HFFc6 (cell line): ENCODE results near the gene ARL13B. TPM values are rescaled to one million over a fixed set of nuclear protein-coding genes. Genes with fewer than 3 reads are reported as not detected.
"Not testable (repeated sequence)": the region's sequence is repeated elsewhere in the genome, so short reads cannot be mapped to it uniquely, and the experiment has no call there.

Experiments
- DNase-seq: peaks from one replicate; pipeline ENCODE4 v3.0.0-alpha.2; 2018
- H3K27ac Mint-ChIP-seq: 2 replicates; pipeline ENCODE4 v1.8.0; 2020; ENCODE audit warnings: mild to moderate bottlenecking, mixed read lengths
- H3K27me3 Mint-ChIP-seq: 2 replicates; pipeline ENCODE4 v1.8.0; 2021; ENCODE audit warnings: mild to moderate bottlenecking, moderate library complexity, mixed read lengths; ENCODE audit not compliant: insufficient read depth
- H3K36me3 Mint-ChIP-seq: 2 replicates; pipeline ENCODE4 v1.8.0; 2021; ENCODE audit warnings: low read depth, mixed read lengths
- H3K4me1 Mint-ChIP-seq: 2 replicates; pipeline ENCODE4 v1.8.0; 2020; ENCODE audit warnings: low read depth, mixed read lengths
- H3K4me3 Mint-ChIP-seq: 2 replicates; pipeline ENCODE4 v1.8.0; 2020; ENCODE audit warnings: mild to moderate bottlenecking, moderate library complexity, mixed read lengths
- H3K9me3 Mint-ChIP-seq: 2 replicates; pipeline ENCODE4 v1.8.0; 2020; ENCODE audit warnings: mild to moderate bottlenecking, mixed read lengths
- total RNA-seq, 6 experiments: library from RNA; stranded (reverse); fragmentation: NEBNext Ultra II Directional; extraction: Animal tissue kit (Norgen Biotek cat#: 25700); gene quantifications; 2 replicates in 1 of 6; 3 replicates in 5 of 6; pipeline ENCODE4 v1.2.3, GENCODE V29; 2021
- TF ChIP-seq, protein P1 (sequence below): fragments of 200-600 bp; sonication (generic); IDR thresholded peaks from 2 replicates; pipeline ENCODE4 v1.5.0; 2021; ENCODE audit warnings: antibody characterized with exemption, mild to moderate bottlenecking

Gene ARL13B
- total RNA-seq, 6 experiments from 2014 or later: 5.0 to 10.6 (median 8.5) TPM

DNA sequence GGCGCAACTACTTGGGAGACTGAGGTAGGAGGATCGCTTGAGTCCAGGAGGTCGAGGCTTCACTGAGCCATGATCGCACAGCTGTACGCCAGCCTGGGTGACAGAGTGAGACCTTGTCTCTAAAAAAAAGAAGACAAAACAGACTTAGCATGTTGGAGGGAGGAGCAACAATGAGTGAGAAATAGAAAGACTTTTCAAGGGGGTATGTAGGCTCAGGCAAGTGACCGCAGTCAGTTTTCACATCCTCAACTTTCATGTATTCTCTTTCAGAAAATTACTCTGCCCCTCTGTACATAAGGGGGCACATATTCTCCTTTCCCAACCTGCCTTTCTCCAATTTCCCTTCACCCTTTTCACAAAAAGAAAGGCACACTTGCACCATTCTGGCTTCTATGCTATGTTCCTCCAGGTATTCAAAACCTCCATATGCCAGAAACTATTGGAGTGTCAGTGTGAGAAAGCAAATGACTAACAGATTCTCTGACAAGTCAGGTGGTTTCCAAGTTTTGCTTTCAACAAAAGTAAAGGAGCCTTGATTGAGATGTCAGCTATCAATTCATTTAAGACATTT is 90.5 kb downstream of the ARL13B start:
- Mint-ChIP-seq H3K27ac (no peak overlapping the region), H3K27me3 (no peaks in the 10 kb centered on the region), H3K4me1 (peaks cover 25% of the 10 kb centered on the region), H3K9me3 (no peaks in the 10 kb centered on the region), H3K36me3 (peaks cover 32% of the 10 kb centered on the region), H3K4me3 (no peak overlapping the region)
- TF ChIP-seq, protein P1, sequence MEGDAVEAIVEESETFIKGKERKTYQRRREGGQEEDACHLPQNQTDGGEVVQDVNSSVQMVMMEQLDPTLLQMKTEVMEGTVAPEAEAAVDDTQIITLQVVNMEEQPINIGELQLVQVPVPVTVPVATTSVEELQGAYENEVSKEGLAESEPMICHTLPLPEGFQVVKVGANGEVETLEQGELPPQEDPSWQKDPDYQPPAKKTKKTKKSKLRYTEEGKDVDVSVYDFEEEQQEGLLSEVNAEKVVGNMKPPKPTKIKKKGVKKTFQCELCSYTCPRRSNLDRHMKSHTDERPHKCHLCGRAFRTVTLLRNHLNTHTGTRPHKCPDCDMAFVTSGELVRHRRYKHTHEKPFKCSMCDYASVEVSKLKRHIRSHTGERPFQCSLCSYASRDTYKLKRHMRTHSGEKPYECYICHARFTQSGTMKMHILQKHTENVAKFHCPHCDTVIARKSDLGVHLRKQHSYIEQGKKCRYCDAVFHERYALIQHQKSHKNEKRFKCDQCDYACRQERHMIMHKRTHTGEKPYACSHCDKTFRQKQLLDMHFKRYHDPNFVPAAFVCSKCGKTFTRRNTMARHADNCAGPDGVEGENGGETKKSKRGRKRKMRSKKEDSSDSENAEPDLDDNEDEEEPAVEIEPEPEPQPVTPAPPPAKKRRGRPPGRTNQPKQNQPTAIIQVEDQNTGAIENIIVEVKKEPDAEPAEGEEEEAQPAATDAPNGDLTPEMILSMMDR: no peak
- no peak for DNase-seq

DNA sequence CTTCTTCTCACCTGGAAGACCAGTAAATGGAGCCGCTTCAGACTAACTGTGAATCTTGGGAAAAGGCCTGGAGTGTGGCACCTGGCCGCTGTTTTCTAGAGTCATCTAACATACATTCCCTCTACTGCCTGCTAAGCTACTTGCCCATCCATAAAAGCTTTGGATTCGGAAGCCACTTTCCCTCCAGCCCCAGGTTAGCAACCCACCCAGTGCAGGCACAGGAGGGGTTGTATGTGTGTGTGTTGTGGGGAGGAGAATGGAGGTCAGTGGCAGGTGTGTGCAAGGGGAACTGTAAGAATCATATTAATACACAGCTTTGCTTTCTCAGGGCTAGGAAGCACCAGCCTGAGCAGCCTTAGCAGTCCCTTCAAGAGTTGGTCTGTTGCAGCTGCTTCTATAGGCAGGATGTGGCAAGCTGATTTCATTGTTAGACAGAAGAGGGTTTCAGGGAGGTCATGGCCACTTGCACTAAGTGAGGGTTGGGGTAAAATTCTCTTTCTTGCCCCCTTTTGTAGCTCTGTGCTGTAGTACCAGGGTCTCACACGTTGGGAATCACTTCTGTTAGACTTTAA is 91.8 kb downstream of the ARL13B start:
- no peaks in the 10 kb centered on the region for H3K27me3 Mint-ChIP-seq
- no peak for DNase-seq
- H3K27ac Mint-ChIP-seq: no peak overlapping the region
- TF ChIP-seq, protein P1: no peak
- H3K4me3 Mint-ChIP-seq: no peak overlapping the region
- H3K36me3 Mint-ChIP-seq: peaks cover 28% of the 10 kb centered on the region
- H3K4me1 Mint-ChIP-seq: peaks cover 24% of the 10 kb centered on the region
- no peaks in the 10 kb centered on the region for H3K9me3 Mint-ChIP-seq

DNA sequence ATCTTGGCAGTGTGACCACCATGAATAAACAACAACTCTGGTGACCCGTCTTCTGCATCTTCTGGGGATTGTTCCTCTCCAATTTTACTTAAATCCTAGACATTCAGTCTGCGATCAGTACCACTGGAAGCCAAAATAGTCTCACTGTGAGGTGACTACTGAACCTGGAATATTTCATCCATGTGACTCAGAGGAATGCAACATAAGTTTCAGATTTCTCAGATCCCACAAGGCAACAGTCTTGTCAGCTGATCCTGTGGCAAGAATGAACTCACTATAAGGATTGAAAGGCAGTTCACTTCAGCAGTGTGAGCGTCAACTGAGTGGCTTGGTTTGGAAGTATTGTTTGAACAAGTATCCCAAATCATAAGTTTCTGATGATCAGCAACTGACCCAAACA is 96.1 kb downstream of the ARL13B start:
- H3K27ac Mint-ChIP-seq: no peak overlapping the region; the same call in 1 of the 2 replicates

DNA sequence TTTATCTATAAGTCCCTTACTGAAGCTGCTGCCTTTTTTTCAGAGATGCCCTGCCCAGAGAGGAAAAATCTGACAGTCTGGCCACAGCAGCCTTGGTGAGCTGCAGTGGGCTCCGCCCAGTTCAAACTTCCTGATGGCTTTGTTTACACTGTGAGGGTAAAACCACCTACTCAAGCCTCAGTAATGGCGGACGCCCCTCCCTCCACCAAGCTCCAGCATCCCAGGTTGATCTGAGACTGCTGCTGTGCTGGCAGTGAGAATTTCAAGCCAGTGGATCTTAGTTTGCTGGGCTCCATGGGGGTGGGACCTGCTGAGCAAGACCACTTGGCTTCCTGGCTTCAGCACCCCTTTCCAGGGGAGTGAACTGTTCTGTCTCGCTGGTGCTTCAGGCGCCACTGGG is 100.6 kb downstream of the ARL13B start:
- H3K36me3 Mint-ChIP-seq, H3K4me3 Mint-ChIP-seq, DNase-seq, H3K9me3 Mint-ChIP-seq, H3K4me1 Mint-ChIP-seq, H3K27me3 Mint-ChIP-seq, H3K27ac Mint-ChIP-seq: not testable (repeated sequence)

More for the DNA sequence above, 96.1 kb downstream of the ARL13B start:
- TF ChIP-seq, protein P1: no peak
- H3K9me3 Mint-ChIP-seq: no peaks in the 10 kb centered on the region
- peak; percentile 45 for DNase-seq
- H3K4me1 Mint-ChIP-seq: peaks cover 11% of the 10 kb centered on the region
- no peak overlapping the region for H3K4me3 Mint-ChIP-seq
- H3K36me3 Mint-ChIP-seq: peaks cover 19% of the 10 kb centered on the region
- no peaks in the 10 kb centered on the region for H3K27me3 Mint-ChIP-seq

DNA sequence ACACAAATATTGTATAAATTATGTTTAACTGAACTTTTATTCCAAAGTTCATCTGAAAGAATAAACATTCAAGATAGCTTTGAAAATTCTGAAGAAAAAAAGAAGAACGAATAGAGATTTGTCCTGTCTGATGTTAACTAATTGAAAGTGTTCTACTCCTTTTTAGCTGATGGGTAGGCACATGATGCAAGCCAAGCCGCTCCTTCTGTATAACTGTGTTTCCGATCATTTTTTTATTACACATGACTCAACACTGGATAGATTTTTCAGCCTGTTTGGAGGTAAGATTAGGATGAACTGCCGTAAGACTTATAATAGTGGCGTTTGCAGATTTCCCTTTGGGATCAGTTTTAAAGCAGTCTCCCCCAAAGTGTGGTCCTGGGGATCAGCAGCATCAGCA is 101.9 kb downstream of the ARL13B start:
- no peaks in the 10 kb centered on the region for H3K4me1 Mint-ChIP-seq
- peaks cover 2% of the 10 kb centered on the region; the same call in 1 of the 2 replicates for H3K27me3 Mint-ChIP-seq
- TF ChIP-seq, protein P1: no peak
- H3K9me3 Mint-ChIP-seq: no peaks in the 10 kb centered on the region
- no peak overlapping the region for H3K27ac Mint-ChIP-seq
- DNase-seq: no peak
- peaks cover 4% of the 10 kb centered on the region; the same call in 1 of the 2 replicates for H3K36me3 Mint-ChIP-seq
- H3K4me3 Mint-ChIP-seq: no peak overlapping the region

DNA sequence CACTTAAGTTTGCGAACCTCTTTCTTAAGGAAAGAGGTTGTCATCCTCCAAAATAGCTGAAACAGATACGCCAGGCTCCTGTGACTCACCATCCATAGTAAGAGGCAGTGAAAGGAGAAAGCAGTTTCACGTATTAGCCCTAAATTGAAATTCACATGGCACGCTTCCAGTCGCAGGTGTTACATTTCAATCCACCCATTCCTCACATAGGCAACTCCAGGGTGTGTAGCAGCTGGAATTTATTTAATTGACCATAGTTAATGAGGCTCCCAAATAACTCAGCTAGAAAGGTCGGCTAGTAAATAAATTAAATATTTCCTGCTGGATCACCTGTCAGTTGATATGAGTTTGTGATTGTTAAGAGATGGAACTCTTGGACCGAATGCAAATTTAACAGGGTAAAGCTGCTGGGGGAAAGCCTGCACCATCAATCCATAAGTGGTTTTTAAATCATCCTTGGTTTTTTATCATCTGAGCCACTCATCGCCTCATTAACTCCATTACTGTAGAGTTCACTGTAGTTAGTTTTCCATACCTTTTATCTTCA is 102.5 kb downstream of the ARL13B start:
- DNase-seq: no peak
- no peaks in the 10 kb centered on the region for H3K9me3 Mint-ChIP-seq
- TF ChIP-seq, protein P1: no peak
- H3K4me3 Mint-ChIP-seq: no peak overlapping the region
- peaks cover 4% of the 10 kb centered on the region; the same call in 1 of the 2 replicates for H3K36me3 Mint-ChIP-seq
- no peaks in the 10 kb centered on the region for H3K4me1 Mint-ChIP-seq
- no peak overlapping the region for H3K27ac Mint-ChIP-seq
- H3K27me3 Mint-ChIP-seq: peaks cover 2% of the 10 kb centered on the region; the same call in 1 of the 2 replicates
